Measurements from ENCODE around the gene DBR1. TPM values are rescaled to one million over a fixed set of nuclear protein-coding genes. Genes with fewer than 3 reads are reported as not detected.

DBR1 gene
- total RNA-seq, 4 donors from 2014 or later = 7.5 to 8.9 (median 7.8) TPM; not detected in 1

Other genes with a start within 250 kb of the DBR1 start
- not detected for gene CLDN18, start 164.8 kb downstream of the DBR1 start, total RNA-seq
- 10 to 100 TPM in 1 of 4 donors, 1 to 10 TPM in 2, not detected in 1; 4.6 to 13.0 (median 5.1) TPM for gene DZIP1L, start 59.3 kb downstream of the DBR1 start, total RNA-seq
- gene A4GNT, start 42.5 kb downstream of the DBR1 start, total RNA-seq = not detected
- 10 to 100 TPM; 48.1 to 63.8 (median 60.3) TPM for gene ARMC8, start 12.4 kb upstream of the DBR1 start, total RNA-seq
- gene NME9, start 154.9 kb upstream of the DBR1 start, total RNA-seq = not detected
- gene MRAS, start 173.7 kb upstream of the DBR1 start, total RNA-seq = 1 to 10 TPM; 3.0 to 9.6 (median 6.3) TPM

Data from transverse colon (tissue), 4 donors.